GM19035 (cell line): ENCODE results near the gene ZNF628.
"Not testable (repeated sequence)": the region's sequence is repeated elsewhere in the genome, so short reads cannot be mapped to it uniquely, and the experiment has no call there.

ENCODE experiments used
- ATAC-seq: cut with Tn5 transposase; IDR thresholded peaks from one replicate; pipeline ENCODE4 v1.9.1; 2021; ENCODE audit not compliant: unreplicated experiment

ZNF628 gene

DNA sequence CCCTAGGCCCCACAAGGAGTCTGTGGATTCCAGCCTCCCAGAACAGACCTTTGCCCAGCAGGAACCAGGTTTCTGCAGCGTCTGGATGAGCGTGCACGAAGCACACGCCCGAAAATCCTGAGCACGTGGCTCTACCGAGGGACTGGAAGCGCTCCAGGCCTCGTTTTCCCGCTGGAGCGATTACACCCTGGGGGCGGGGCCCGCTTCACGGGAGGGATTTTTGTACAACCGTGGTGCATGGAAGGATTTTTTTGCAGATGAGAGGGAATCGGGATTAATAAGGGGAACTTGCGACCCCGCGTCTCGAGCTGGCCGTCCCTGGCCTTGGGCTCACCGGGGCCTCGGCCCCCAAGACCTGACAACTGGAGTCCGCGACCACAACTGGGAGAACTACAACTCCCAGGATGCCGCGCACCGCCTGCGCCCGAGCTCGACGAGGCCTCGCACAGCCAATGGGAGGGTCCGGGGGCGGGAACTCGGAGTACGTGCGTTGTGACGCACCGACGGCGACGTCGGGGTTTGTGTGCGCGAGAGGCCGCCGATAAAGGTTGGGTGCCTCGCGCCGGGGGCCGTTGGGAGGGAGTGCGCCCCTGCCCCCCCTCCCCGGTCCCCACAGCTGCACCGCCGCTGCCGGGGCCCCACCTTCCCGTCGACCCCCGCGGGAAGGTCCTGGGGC lies at the start of gene ZNF628:
TSS of gene ZNF628 (plus strand) at position 518 of the 676 bp plus-strand sequence. CDS start 3,294 bp downstream, outside the sequence.
- ATAC-seq, result peak; percentile 88

DNA sequence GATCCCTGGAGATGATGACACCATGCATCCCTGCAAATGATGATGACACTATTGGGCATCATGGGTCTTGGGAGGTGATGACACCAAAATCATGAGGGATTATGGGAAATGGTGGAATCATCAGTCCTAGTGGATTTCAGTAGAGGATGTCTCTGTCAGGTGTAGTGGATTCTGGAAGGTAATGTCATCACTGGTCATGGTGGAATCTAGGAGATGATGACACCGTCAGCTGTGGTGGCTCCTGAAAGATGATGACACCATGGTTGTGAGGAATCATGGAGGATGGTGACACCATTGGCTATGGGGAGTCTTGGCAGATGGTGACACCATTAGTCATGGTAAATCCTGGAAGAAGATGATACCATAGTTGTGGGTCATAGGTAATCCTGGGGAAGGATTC lies 45.2 kb upstream of the ZNF628 start:
- no peak for ATAC-seq

DNA sequence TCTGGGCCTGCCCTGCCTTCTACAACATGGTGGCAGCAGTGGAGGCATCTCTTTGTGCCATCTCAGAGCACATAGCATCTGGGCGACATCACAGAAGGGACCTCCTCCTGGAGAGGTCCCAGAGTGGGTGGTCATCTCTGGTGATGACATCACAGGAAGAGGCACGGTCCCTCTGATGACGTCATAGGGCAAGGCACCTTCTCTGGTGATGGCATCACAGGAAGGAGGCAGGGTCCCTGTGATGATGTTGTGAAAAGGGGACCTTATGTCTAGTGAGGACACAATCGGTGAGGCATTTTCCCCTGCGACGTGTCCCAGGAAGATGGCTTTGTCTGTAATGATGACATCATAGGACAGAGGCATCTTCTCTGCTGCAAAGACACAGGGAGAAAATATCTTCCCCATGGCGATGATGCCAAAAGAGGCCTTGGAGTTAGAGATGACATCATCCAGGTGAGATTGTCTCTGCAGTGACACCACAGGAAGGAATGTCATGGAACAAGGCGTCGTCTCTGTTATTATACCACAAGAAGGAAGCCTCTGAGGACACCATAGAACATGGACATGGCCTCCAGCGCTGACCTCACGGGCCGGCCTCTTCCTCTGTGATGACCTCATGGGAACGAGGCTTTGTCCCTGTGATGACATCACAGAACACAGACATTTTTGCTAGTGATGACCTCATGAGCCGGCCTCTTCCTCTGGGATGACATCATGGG lies 44.0 kb upstream of the ZNF628 start:
- ATAC-seq, result no peak

DNA sequence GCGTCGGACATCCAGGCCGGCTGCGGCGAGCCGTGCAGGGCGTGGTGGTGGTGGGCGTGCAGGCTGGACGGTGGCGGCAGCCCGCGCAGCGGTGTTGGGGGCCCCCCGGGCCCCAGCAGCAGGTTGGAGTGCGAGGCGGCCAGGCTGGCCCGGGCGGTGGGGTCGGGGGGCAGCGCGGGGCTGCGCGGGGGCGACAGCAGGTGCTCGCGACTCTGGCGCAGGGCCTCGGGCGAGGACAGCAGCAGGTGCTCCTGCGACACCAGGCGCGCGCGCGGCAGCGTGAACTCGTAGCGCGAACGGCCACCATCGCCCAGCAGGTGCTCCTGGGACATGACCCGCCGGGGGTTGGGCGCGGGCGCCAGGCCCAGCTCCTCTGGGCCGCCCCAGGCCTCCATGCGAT lies 43.1 kb upstream of the ZNF628 start:
- no peak for ATAC-seq

DNA sequence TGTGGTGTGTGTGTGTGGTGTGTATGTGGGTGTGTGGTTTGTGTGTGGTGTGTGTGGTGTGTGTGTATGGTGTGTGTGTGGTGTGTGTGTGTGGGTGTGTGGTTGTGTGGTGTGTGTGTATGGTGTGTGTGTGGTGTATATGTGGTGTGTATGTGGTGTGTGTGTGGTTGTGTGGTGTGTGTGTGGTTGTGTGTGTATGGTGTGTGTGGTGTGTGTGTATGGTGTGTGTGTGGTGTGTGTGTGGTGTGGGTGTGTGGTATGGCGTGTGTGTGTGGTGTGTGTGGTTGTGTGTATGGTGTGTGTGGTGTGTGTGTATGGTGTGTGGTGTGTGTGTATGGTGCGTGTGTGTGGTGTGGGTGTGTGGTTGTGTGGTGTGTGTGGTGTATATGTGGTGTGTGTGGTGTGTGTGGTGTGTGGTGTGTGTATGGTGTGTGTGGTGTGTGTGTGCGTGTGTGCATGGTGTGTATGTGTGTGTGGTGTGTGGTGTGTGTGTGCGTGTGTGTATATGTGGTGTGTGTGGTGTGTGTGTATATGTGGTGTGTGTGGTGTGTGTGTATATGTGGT lies 42.0 kb upstream of the ZNF628 start:
- ATAC-seq, result no peak

DNA sequence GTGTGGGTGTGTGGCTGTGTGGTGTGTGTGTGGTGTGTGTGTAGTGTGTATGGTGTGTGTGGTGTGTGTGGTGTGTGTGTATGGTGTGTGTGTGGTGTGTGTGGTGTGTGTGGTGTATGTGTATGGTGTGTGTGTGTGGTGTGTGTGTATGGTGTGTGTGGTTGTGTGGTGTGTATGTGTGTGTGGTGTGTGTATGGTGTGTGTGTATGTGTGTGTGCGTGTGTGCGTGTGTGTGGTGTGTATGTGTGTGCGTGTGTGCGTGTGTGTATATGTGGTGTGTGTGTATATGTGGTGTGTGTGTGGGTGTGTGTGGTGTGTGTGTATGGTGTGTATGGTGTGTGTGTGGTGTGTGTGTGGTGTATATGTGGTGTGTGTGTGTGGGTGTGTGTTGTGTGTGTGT lies 41.4 kb upstream of the ZNF628 start:
- no peak for ATAC-seq

DNA sequence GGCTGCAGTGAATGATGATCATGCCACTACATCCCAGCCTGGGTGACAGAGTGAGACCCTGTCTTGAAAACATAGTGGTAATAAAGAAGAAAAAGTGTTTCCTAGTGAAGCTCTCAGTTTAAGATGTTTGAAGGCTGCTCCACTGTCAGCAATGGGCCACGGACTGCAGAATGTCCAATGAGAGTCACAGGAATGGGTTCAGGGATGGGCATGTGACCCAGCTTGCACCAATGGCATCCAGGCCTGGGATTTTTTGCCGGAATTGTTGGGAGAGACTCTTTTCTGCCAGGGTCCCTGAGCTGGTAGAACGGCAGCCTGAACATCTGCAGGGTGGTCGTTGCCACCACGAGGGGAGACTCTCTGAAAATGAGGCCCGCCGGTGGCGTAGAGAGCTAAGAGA lies 39.6 kb upstream of the ZNF628 start:
- ATAC-seq, result no peak

DNA sequence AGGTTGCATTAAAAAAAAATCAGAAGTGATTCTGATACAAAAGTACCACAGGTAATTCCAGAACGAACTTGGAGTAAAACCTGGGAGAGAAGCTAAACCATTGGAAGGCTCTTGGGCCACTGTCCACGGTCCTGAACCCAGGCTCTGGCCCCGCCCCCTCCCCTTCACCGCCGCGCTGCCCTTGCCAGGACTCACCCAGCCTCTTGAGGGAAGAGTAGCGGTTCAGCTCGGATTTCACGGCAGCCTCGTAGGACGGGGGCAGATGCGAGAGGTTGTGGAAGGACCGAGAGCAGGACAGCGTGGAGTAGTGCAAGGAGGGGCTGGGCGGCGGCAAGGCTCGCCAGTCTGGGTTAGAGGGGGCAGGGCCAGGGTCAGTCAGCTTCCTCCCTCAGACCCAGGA lies 39.0 kb upstream of the ZNF628 start:
- no peak for ATAC-seq

DNA sequence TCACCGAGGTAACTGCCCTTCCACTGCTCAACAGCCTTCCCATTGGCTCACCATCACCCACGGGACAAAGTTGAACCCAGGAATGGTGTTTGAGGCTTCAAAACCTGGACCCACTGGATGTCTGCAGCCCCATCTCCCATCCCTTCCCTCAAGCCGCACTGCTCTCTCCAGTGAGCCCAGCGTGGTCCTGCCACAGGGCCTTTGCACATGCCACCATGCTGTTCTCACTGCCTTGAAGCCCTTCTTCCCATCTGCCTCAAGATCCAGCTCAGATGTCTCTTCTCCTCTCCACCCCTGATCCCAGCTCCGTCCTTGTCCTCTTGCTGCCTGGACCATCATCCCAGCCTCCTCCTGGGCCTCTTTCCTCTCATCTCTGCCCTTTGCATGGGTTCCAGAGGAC lies 37.4 kb upstream of the ZNF628 start:
- ATAC-seq, result no peak

DNA sequence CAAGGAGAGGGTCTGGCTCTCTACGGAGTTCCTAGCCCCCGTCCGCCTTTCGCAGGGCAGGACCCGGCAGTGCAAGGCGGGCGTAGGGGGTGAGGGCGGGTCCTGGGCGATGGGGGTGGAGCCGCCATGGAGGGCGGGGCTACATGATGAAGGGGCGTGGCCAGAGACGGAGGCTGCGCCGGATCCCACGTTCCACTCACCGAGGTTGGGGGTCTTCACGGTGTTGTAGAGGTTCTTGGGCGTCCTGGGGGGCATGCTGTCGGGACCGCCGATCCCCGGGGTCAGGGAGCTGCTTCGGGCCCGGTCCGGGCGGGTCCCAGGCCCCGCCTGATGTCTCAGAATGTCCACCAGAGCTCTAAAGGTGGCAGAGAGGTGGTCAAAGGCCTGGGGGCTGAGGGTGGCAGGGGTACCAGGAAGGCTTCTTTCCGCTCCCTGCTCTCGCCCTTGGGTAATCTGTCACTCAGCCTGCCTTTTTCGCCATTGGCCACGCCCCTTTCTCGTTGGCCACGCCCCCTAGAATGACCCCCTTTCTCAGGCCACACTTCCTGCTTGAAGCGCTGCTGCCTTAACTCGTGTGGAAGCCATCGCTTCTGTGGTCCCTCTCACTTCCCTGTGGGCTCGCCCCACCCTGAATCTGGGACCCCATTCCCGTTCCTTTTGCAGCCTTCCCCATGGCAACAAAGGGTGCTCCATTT lies 35.9 kb upstream of the ZNF628 start:
- ATAC-seq, result no peak

DNA sequence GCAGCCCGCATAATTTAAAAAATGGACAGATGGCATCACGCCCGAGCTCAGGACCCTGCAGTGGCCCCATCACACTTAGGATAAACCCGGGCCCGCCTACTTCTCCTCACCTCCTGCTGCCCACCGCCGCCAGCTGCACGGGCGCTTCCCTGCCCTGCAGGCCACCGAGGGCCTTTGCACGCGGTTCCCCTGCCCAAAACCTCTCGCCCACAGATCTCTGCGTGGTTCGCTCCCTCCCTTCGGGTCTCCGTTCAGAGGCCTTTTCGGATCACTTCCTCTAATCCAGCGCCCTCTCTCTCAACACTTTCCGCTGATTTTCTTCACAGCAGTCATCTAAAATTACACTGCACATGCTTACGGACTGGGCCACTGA lies 35.1 kb upstream of the ZNF628 start:
- no peak for ATAC-seq

DNA sequence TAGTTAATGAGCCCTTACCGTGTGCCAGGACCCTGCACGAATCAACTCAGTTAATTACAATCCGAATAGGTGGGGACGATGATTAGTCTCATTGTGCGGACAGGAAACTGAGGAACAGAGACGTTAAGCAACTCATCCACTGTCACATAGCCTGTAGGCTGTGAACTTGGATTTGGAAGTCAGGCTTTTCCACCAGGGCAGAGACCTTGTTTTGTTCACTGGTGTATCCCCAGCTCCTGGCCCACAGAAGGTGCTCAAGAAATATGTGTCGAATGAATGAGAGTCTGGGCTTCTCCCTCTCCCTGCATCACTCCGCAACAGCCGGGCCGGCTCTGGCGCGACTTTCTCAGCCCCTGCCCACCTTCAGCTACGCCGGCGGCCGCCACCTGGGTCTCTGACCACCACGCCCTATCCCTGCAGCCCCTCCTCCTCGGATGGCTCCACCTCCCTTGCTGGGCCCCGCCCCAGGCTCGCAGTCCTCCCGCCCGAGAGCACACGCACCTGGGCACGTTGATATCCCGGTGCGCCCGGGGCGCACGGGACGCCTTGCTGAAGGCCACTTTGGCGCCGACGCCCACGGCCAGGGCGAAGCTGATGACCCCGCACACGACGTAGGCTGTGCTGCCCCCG lies 34.6 kb upstream of the ZNF628 start:
- ATAC-seq, result no peak

DNA sequence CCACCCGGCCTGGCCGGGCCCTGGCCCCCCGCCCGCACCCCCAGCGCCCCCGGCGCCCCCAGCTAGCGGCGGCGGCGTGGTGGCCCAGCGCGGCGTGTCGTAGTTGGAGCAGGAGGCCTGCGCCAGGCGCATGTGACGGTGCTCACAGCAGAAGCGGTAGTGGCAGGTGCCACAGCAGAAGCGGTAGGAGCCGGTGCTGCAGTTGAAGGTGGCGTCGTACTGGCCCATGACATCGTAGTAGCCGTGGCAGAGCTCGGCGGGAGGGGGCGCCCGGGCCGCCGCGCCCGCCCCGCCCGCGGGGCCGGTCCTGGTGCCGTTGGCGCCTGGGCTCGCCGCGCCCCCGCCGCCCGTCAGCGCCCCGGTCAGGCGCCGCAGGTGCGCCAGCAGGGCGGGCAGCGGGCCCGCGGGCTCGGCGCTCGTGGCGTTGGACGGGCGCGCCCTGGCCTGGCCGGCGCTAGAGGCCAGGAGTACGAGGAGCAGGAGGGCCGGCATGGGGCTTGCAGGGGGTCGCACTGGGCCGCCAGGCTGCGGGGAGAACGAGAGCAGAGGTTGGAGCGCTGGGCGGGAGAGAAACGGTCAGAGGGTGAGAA lies 34.0 kb upstream of the ZNF628 start:
- ATAC-seq, result no peak

DNA sequence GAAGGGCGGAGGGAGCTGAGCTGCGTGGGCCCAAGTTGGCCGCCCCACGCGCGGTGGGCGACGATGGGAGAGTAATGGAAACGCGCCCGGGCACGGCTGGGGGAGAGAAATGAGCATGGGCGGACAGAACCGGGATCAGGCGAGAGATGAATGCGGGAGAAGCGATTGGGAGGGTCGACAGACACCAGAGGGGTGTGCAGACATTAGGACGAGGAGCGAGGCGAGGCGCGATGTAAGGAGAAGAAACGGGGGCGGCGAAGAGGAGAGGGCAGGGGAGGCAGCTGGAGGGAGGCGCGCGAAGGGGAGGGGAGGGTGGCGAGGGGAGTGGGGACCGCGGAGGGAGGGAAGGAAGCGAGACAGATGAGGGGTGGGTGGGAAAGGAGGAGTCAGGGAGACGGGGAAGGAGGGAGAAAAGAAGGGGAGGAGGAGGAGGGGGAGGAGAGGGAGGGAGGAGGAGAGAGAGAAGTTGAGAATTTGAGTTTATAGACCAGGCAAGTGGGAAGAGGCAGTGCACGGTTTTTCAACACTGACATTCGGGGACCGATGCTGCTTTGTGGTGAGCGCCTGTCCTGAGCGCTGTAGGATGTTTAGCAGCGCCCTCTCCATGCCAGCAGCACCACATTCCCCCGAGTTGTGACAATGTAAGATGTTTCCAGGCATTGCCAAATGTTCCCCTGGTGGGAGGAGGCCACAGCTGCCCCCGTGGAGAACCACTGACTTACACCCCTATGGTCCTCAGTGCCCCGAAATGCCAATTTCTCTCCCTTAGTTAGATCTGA lies 33.2 kb upstream of the ZNF628 start, which contains the start of gene SHISA7:
TSS of gene SHISA7 (minus strand) at position 256 of the 779 bp plus-strand sequence. CDS start 437 bp downstream, outside the sequence.
- no peak for ATAC-seq

DNA sequence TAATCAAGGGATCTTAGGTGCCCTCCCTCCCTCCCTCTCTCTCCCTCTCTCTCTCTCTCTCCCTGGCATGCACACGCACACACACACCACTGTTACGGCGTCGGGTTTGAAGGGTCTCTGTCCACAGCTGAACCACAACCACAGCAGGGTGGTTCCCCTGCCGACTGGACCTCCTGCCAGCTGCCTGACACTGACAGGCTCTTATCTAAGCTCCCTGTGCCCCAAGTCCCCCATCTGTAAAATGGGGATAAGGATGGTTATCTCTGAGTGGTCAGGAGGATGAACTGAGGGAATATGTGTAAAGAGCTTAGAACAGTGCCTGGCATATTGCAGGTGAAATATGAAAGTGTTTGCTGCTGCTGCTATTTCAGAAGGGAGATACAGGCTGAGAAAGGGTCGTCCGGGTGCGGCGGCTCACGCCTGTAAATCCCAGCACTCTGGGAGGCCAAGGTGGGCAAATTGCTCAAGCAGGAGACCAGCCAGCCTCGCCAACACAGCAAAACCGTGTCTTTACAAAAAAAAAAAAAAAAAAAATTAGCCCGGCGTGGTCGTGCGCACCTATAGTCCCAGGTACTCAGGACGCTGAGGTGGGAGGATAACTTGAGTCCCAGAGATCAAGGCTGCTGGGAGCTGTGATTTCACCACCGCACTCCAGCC lies 32.5 kb upstream of the ZNF628 start:
- ATAC-seq, result no peak

DNA sequence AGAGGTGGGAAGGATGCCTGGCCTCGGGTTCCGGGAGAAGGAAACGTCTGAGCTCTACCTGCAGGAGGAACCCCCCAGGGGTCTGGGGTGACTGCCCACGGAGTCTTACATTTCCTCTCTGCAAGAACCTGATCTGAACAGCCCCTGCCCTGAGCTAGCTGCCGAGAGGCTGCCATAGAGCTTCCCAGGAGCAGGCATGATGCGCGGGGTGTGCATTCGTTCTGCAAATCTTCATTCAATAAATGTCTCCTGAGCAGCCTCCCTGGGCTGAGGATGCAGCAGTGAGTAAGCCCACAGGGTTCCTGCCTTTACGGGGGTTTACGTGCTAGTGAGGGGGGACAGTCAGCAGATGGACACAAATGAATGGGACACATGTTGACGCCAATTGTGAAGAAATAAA lies 31.8 kb upstream of the ZNF628 start:
- no peak for ATAC-seq

DNA sequence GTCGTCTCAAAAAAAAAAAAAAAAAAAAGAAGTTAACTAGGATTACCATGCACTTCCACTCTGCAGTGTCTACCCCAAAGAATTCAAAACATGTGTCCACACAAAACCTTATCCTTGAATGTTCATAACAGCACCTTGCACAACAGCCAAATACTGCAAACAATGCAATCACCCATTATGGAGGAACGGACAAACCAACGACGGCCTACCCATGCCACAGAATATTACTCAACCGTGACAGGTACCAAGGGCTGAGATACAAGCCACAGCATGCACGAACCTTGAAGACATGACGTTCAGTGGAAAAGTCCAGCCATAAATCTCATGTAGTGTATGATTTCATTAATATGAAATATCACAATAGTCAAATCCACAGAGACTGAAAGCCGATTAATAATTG lies 30.4 kb upstream of the ZNF628 start:
- no peak for ATAC-seq

DNA sequence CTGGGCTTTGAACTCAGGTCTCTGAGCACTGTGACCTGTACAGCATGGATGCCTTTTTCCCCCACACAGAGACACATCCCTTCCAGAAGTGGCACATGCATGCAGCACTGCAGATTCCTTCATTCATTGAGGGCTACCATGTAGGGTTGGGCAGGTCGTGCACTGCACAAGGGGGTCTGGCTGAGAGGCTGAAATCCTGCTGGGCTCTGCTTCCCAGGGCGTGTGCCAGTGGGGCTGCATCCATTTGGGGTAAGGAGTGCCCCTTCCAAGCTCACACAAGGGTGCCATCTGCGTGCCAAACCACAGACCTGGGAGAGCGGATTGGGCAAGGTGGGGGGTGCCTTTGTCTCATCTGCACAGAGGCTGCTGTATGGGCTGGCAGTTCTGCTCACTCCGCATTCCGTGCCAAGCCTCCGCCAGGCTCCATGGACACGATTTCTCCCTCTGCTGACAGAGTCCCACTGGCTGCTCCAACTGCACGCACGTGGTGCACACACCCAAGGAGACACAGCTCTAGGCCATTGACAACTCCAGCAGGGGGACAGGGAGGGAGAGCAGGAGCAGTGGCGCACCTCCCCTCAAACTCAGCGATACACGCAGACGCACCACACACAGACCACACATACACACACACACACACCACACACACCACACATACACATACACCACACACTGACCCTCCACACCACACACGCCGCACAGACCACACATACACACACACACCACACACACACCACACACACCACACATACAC lies 28.8 kb upstream of the ZNF628 start:
- ATAC-seq, result no peak

DNA sequence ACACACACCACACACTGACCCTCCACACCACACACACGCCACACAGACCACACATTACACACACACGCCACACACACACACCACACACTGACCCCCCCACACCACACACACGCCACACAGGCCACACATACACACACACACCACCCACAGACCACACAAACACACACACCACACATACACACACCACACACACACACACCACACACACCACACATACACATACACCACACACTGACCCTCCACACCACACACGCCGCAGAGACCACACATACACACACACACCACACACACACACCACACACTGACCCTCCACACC lies 28.3 kb upstream of the ZNF628 start:
- ATAC-seq, result not testable (repeated sequence)
